Heart left ventricle (tissue), 13 donors: Measurements from ENCODE around the gene ZNF837.

Source experiments
- CTCF ChIP-seq, 12 donors: fragments of 200-600 bp; sonication (generic) in 4 of 12; IDR thresholded peaks; one replicate each; pipeline versions ENCODE4 v1.5.0 to v1.8.0; 2018 to 2022; ENCODE audit warnings: antibody characterized with exemption in 12 of 12, mild to moderate bottlenecking in 5 of 12
- POLR2A ChIP-seq, 2 donors: fragments of 450-650 bp; IDR thresholded peaks; one replicate each; pipeline ENCODE4 v1.6.1; 2017; ENCODE audit warnings: antibody characterized with exemption in 2 of 2, mild to moderate bottlenecking in 2 of 2, moderate library complexity in 2 of 2
- donor health status: ischemic (EF 13 %, LVEDD 7.1; RV severe dilation, severe dysfunction).
- donor health status: DM: no; HTN: yes; CAD: no.
- donor health status: DM: no; HTN: no; CAD: no.
- donor health status: ischemic (EF 25% LVEDD 6.9; RV normal size, moderate dysfunction).
- donor health status: ischemic (EF 25% LVEDD 5.7; RV mildly dilated, moderate dysfunction).
- donor health status: ischemic (EF 35%, LVEDD 5.7; RV mildly dilated, moderate dysfunction).
- donor health status: nonischemic (EF 11% LVEDD 7.7; RV severe dilation, severe dysfunction).
- donor health status: DM: yes; HTN: yes; CAD: no.
- donor health status: PGD.
- donor health status: ischemic (EF 29% LVEDD 5.4; RV normal size, mild dysfunction).
- donor health status: nonischemic (EF 23%, LVEDD 6.1; RV moderate dilation, normal function).

- no peak for TF ChIP-seq CTCF (IDR thresholded peaks at IDR 0.05)
- no peak for TF ChIP-seq POLR2A (IDR thresholded peaks at IDR 0.05)
These were observed 21.1 kb upstream of the ZNF837 start for GRCh38 chr19:58401840-58402421.
